ENCODE measurements around the gene JAKMIP2.
A peak's percentile ranks its signal among the peaks of the same experiment; 100 is the strongest.

JAKMIP2 gene

DNA sequence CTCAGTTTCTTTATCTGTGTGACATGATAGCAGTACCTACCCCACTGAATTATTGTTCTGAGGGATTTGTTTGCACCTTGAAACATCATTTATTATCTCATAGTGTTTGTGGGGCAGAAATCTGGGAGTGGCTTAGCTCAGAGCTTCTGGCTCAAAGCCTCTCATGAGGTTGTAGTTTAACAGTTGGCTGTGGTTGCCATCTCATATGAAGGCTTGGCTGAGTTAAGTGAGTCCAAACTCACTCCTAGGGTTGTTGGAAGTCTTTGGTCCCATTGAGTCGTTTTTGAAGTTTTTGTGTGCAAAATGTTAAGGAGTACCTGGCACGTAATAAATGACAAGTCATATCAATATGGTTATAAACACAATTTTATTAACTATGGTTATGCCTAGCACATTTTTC, 3.6 kb upstream of the JAKMIP2 start:
- no peak overlapping the region for H3K9ac ChIP-seq (ENCODE audit: low read depth, low read length)
- no peaks in the 10 kb centered on the region for H3K9me3 ChIP-seq (replicated peaks; ENCODE audit: low read length)
- no peaks in the 10 kb centered on the region for H3K4me1 ChIP-seq (ENCODE audit: control insufficient read depth, insufficient read depth, low read length)

GRCh38 chr5:147784146-147784987, 1.8 kb upstream of the JAKMIP2 start:
- no peak overlapping the region for H3K9ac ChIP-seq (ENCODE audit: low read depth, low read length)
- no peaks in the 10 kb centered on the region for H3K9me3 ChIP-seq (replicated peaks; ENCODE audit: low read length)
- no peak overlapping the region for H3K4me3 ChIP-seq (ENCODE audit: low read length)

More for the DNA sequence above, 3.6 kb upstream of the JAKMIP2 start:
- Histone ChIP-seq H3K27me3 (ENCODE audit: control insufficient read depth, insufficient read depth, low read length) (no peaks in the 10 kb centered on the region), H3K36me3 (ENCODE audit: insufficient read depth, low read length) (no peaks in the 10 kb centered on the region), H3K4me3 (ENCODE audit: low read length) (no peak overlapping the region), H3K4me2 (ENCODE audit: low read length) (no peak overlapping the region)

DNA sequence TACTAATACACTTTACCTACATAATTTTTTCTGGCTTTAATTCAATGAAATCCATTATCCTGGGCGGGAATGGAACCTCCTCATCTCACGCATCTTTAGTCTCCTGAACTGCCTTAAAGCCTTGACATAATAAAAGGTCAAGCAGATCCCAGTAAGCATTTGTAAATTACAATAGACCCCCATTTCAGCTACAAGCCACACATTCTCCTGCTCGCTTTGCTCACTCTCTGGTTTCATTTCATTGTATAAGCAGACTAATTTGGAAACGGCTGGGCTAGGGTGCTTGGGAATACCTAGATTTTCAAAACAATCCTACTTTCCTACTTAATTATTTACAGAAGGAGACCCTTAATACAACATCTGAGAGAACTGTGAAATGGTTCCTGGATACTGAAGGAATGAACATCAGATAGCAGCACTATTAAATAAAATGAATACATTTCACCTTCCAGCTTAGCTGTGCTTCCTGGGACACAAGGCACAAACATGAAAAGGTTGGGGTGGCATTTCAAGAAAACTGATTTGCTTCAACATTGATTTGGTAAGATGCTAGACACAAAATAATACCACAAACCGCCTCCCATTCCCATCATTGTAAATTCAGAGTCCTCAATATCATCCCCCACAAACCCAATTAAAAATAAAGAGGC, 1.5 kb downstream of the JAKMIP2 start:
- H3K9me3 ChIP-seq (replicated peaks; ENCODE audit: low read length): no peaks in the 10 kb centered on the region

More at GRCh38 chr5:147784146-147784987, 1.8 kb upstream of the JAKMIP2 start:
- no peaks in the 10 kb centered on the region for H3K4me1 ChIP-seq (ENCODE audit: control insufficient read depth, insufficient read depth, low read length)
- no peaks in the 10 kb centered on the region for H3K36me3 ChIP-seq (ENCODE audit: insufficient read depth, low read length)
- H3K27me3 ChIP-seq (ENCODE audit: control insufficient read depth, insufficient read depth, low read length): no peaks in the 10 kb centered on the region
- H3K4me2 ChIP-seq (ENCODE audit: low read length): no peak overlapping the region

GRCh38 chr5:147779694-147780093, 2.8 kb downstream of the JAKMIP2 start:
- no peaks in the 10 kb centered on the region for H3K27me3 ChIP-seq (ENCODE audit: control insufficient read depth, insufficient read depth, low read length)
- H3K4me1 ChIP-seq (ENCODE audit: control insufficient read depth, insufficient read depth, low read length): no peaks in the 10 kb centered on the region
- no peak overlapping the region for H3K4me2 ChIP-seq (ENCODE audit: low read length)
- no peak overlapping the region for H3K4me3 ChIP-seq (ENCODE audit: low read length)
- H3K9ac ChIP-seq (ENCODE audit: low read depth, low read length): no peak overlapping the region
- H3K9me3 ChIP-seq (replicated peaks; ENCODE audit: low read length): no peaks in the 10 kb centered on the region
- H3K36me3 ChIP-seq (ENCODE audit: insufficient read depth, low read length): no peaks in the 10 kb centered on the region

More for the DNA sequence above, 1.5 kb downstream of the JAKMIP2 start:
- no peak overlapping the region for H3K4me2 ChIP-seq (ENCODE audit: low read length)
- no peaks in the 10 kb centered on the region for H3K36me3 ChIP-seq (ENCODE audit: insufficient read depth, low read length)
- no peaks in the 10 kb centered on the region for H3K4me1 ChIP-seq (ENCODE audit: control insufficient read depth, insufficient read depth, low read length)
- no peak overlapping the region for H3K4me3 ChIP-seq (ENCODE audit: low read length)
- no peak overlapping the region for H3K9ac ChIP-seq (ENCODE audit: low read depth, low read length)
- H3K27me3 ChIP-seq (ENCODE audit: control insufficient read depth, insufficient read depth, low read length): no peaks in the 10 kb centered on the region

GRCh38 chr5:147776989-147777388, 5.5 kb downstream of the JAKMIP2 start:
- no peak overlapping the region for H3K4me3 ChIP-seq (ENCODE audit: low read length)
- H3K4me2 ChIP-seq (ENCODE audit: low read length): no peak overlapping the region
- H3K27me3 ChIP-seq (ENCODE audit: control insufficient read depth, insufficient read depth, low read length): no peaks in the 10 kb centered on the region
- no peak overlapping the region for H3K9ac ChIP-seq (ENCODE audit: low read depth, low read length)
- no peaks in the 10 kb centered on the region for H3K4me1 ChIP-seq (ENCODE audit: control insufficient read depth, insufficient read depth, low read length)
- no peaks in the 10 kb centered on the region for H3K36me3 ChIP-seq (ENCODE audit: insufficient read depth, low read length)
- H3K9me3 ChIP-seq (replicated peaks; ENCODE audit: low read length): no peaks in the 10 kb centered on the region

DNA sequence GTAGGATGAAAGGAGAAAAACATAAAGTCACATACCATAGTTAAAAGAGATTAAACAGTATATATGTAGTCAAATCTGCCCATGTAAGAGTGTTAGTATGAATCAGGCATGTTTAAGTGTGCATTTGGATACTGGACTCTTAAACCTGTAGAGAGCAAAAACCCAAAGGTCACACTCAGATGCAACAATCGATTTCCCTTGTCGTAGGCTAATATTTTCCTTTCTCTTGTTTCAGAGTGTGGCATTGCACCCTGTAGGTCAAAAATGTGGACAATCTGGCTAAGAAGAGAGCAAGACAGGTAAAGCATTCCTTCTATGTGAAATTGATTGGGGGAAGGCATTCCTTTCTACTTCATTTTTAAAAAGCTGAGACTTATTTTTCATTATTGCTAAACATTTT, 8.9 kb downstream of the JAKMIP2 start:
- Histone ChIP-seq H3K4me1 (ENCODE audit: control insufficient read depth, insufficient read depth, low read length) (no peaks in the 10 kb centered on the region), H3K9ac (ENCODE audit: low read depth, low read length) (no peak overlapping the region), H3K4me3 (ENCODE audit: low read length) (no peak overlapping the region), H3K27me3 (ENCODE audit: control insufficient read depth, insufficient read depth, low read length) (no peaks in the 10 kb centered on the region), H3K9me3 (replicated peaks; ENCODE audit: low read length) (no peaks in the 10 kb centered on the region), H3K4me2 (ENCODE audit: low read length) (no peak overlapping the region), H3K36me3 (ENCODE audit: insufficient read depth, low read length) (no peaks in the 10 kb centered on the region)

GRCh38 chr5:147773139-147773538, 9.4 kb downstream of the JAKMIP2 start:
- Histone ChIP-seq H3K4me3 (ENCODE audit: low read length) (no peak overlapping the region), H3K9me3 (replicated peaks; ENCODE audit: low read length) (no peaks in the 10 kb centered on the region), H3K9ac (ENCODE audit: low read depth, low read length) (no peak overlapping the region)

DNA sequence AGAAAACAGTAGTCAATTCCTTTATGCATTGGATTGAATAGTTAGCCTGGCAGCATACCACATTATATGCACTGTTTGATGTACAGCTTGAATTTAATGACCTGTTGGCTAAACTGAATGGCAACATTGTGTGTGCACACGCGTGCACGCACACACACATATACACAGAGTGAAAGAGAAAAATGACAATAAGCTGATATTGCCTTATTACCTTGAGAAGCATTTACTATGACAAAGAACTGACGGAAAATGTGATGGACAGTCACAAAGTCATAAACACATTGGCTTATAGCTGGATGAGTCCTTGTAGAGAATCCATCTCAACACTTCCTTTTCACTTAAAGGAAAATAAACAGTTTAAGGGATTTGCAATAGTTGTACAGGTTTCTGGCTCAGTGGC, 15.5 kb downstream of the JAKMIP2 start:
- H3K36me3 ChIP-seq (ENCODE audit: insufficient read depth, low read length): no peaks in the 10 kb centered on the region
- no peak overlapping the region for H3K9ac ChIP-seq (ENCODE audit: low read depth, low read length)
- peaks cover 14% of the 10 kb centered on the region for H3K4me1 ChIP-seq (ENCODE audit: control insufficient read depth, insufficient read depth, low read length)
- no peaks in the 10 kb centered on the region for H3K9me3 ChIP-seq (replicated peaks; ENCODE audit: low read length)
- H3K4me2 ChIP-seq (ENCODE audit: low read length): no peak overlapping the region
- H3K27me3 ChIP-seq (ENCODE audit: control insufficient read depth, insufficient read depth, low read length): no peaks in the 10 kb centered on the region
- H3K4me3 ChIP-seq (ENCODE audit: low read length): no peak overlapping the region

More at GRCh38 chr5:147773139-147773538, 9.4 kb downstream of the JAKMIP2 start:
- Histone ChIP-seq H3K4me2 (ENCODE audit: low read length) (no peak overlapping the region), H3K4me1 (ENCODE audit: control insufficient read depth, insufficient read depth, low read length) (no peaks in the 10 kb centered on the region), H3K36me3 (ENCODE audit: insufficient read depth, low read length) (no peaks in the 10 kb centered on the region), H3K27me3 (ENCODE audit: control insufficient read depth, insufficient read depth, low read length) (no peaks in the 10 kb centered on the region)

DNA sequence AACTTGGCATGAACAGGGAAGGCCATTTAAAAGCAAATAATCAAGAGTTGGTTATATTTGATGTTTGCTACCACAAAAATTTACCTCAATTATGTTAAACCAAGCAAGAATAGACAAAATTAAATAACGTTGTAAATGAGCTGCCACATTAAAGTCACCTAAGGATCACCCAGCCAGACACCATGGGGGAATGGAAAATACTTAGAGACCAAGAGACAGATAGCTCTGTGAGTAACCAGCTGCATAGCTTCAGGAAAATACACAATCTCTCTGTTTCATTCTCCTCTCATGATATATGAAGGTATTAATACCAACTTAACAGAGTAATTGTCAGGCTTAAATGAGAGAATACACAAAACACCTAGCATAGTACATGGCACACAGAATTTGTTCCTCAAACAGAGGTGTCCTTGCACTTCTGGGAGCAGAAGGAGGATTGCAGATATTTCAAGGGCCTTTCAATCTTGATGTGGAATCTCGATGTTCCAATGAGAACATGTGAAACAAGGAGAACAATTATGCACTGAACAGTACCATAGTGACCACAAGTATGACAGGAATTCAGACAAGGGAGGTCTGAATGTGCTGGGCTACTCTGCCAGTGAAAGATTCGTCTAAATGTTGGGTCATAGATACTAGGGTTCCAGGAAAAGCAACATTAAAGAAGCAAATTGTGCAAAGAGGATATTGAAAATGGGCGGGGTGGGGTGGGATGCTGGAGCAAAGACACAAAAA, 18.6 kb downstream of the JAKMIP2 start:
- no peaks in the 10 kb centered on the region for H3K9me3 ChIP-seq (replicated peaks; ENCODE audit: low read length)
- H3K4me2 ChIP-seq (ENCODE audit: low read length): peak overlapping the region; percentile 15
- H3K4me1 ChIP-seq (ENCODE audit: control insufficient read depth, insufficient read depth, low read length): peaks cover 14% of the 10 kb centered on the region
- no peaks in the 10 kb centered on the region for H3K36me3 ChIP-seq (ENCODE audit: insufficient read depth, low read length)
- no peaks in the 10 kb centered on the region for H3K27me3 ChIP-seq (ENCODE audit: control insufficient read depth, insufficient read depth, low read length)
- no peak overlapping the region for H3K4me3 ChIP-seq (ENCODE audit: low read length)
- H3K9ac ChIP-seq (ENCODE audit: low read depth, low read length): no peak overlapping the region

GRCh38 chr5:147760086-147760875, 22.2 kb downstream of the JAKMIP2 start:
- peaks cover 14% of the 10 kb centered on the region for H3K4me1 ChIP-seq (ENCODE audit: control insufficient read depth, insufficient read depth, low read length)
- no peak overlapping the region for H3K9ac ChIP-seq (ENCODE audit: low read depth, low read length)
- H3K36me3 ChIP-seq (ENCODE audit: insufficient read depth, low read length): no peaks in the 10 kb centered on the region
- H3K4me3 ChIP-seq (ENCODE audit: low read length): no peak overlapping the region
- no peak overlapping the region for H3K4me2 ChIP-seq (ENCODE audit: low read length)
- H3K9me3 ChIP-seq (replicated peaks; ENCODE audit: low read length): no peaks in the 10 kb centered on the region
- no peaks in the 10 kb centered on the region for H3K27me3 ChIP-seq (ENCODE audit: control insufficient read depth, insufficient read depth, low read length)

DNA sequence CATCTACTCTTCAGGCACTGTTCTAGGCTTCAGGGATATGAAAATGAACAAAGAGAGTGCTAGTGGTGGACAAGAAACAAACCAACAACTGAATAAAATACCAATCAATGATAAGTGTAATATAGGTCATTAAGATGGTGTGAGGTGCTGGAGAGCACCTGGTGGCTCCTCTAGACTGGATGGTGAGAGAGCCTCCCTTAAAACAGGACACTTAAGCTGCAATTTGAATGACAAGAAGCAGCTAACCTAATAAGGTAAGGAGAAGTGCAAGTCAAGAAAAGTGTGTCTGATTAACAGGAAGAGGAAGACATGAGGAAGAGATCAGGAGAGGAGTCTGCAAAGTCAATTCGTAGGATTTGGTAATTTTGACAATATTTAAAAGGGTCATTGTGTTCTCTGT, 23.1 kb downstream of the JAKMIP2 start:
- Histone ChIP-seq H3K4me3 (ENCODE audit: low read length) (no peak overlapping the region), H3K36me3 (ENCODE audit: insufficient read depth, low read length) (no peaks in the 10 kb centered on the region), H3K4me1 (ENCODE audit: control insufficient read depth, insufficient read depth, low read length) (peaks cover 12% of the 10 kb centered on the region), H3K9ac (ENCODE audit: low read depth, low read length) (no peak overlapping the region), H3K9me3 (replicated peaks; ENCODE audit: low read length) (no peaks in the 10 kb centered on the region), H3K4me2 (ENCODE audit: low read length) (no peak overlapping the region), H3K27me3 (ENCODE audit: control insufficient read depth, insufficient read depth, low read length) (no peaks in the 10 kb centered on the region)

All from skeletal muscle satellite cell (primary cell).